ENCODE measurements around the gene BCL2L13.

DNA sequence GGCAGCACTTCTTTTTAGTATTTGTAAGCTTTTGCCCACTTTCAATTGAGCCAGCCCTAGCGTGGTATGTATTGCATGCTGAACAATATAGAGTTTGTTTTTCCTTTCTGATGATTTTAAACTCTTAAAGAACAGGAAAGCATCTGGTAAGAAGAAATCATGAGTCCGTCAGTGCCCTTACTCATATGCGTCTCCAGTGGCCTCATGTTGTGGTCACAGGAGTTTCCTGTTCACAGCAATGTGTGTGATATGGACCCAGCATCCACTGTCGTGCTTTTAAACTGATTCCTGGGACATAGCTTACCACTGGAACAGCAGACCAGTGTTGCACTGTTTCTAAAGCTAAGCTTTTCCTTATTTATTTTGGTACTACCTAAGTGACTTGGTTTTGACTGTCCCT is 95.6 kb downstream of the BCL2L13 start:
- TF ChIP-seq, protein P1, sequence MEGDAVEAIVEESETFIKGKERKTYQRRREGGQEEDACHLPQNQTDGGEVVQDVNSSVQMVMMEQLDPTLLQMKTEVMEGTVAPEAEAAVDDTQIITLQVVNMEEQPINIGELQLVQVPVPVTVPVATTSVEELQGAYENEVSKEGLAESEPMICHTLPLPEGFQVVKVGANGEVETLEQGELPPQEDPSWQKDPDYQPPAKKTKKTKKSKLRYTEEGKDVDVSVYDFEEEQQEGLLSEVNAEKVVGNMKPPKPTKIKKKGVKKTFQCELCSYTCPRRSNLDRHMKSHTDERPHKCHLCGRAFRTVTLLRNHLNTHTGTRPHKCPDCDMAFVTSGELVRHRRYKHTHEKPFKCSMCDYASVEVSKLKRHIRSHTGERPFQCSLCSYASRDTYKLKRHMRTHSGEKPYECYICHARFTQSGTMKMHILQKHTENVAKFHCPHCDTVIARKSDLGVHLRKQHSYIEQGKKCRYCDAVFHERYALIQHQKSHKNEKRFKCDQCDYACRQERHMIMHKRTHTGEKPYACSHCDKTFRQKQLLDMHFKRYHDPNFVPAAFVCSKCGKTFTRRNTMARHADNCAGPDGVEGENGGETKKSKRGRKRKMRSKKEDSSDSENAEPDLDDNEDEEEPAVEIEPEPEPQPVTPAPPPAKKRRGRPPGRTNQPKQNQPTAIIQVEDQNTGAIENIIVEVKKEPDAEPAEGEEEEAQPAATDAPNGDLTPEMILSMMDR (IDR thresholded peaks at IDR 0.05 in 8 of 11, conservative IDR thresholded peaks at IDR 0.05 in 3 of 11), result no peak
- no peak for TF ChIP-seq POLR2A (IDR thresholded peaks at IDR 0.05)
- no peak for TF ChIP-seq POLR2AphosphoS5 (IDR thresholded peaks at IDR 0.05)

Data from spleen (tissue), 7 donors.